Skin of body (tissue), 2 donors: ENCODE measurements around the gene CDC25C. TPM values are rescaled to one million over a fixed set of nuclear protein-coding genes. Genes with fewer than 3 reads are reported as not detected.
A peak's percentile ranks its signal among the peaks of the same experiment; 100 is the strongest.

Source experiments
- DNase-seq: peaks from one replicate; lab custom pipeline; 2025; lab: John Stamatoyannopoulos, UW
- total RNA-seq: library from RNA; depleted of rRNA; stranded (reverse); fragments of >200 nt; gene quantifications from one replicate; pipeline ENCODE4 v1.2.3, GENCODE V29; 2014

The CDC25C gene
- 3.5 TPM for total RNA-seq

DNA sequence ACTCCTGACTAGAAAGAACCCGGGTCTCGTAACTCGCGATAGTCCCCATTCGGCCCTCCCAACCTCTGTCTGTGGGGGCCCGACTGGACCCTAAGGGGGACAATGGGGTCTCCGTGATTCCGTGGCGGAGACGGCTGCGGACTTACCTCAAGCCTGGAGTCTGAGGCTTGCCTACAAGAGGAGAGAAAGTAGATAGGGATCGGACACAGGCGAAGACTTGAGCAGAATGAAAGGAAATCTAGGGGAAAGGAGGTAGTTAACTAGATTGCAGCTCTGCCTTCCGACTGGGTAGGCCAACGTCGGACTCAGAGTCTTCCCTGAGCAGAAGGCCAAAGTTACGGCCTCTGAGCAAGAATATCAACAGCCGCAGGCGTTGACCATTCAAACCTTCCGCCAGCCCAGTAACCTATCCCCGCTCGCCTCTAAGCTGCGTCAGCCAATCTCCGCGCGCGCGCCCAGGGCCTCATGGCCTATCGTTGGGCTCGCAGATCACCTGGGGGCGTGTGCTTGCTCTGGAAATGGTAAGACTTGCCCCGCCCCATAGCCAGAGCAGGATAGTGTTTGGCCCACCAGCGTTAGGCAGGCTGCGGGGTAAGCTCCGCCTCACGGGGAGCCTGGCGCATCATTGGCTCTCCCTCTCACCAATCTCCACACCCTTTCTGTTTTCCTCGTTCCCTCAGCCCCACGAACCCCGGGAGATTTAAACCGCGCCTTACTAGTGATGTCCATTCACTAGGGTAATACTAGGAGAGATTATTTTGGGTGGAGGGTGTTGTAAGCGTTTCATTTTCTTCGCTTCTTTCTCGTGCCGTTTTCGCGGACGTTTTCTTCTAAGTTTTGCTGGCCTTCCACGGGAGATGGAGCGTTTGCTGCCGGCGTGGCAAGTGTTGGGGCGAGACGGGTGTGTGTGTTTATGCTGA is at the start of gene CDC25C:
Gene CDC25C, minus strand, starts transcription at position 356 of the 920 bp plus-strand sequence. CDS start 624 bp downstream, outside the sequence.
- DNase-seq = peak; percentile 98

- no peak for DNase-seq
Measured at GRCh38 chr5:138372653-138373052, 41.0 kb upstream of the CDC25C start.

DNA sequence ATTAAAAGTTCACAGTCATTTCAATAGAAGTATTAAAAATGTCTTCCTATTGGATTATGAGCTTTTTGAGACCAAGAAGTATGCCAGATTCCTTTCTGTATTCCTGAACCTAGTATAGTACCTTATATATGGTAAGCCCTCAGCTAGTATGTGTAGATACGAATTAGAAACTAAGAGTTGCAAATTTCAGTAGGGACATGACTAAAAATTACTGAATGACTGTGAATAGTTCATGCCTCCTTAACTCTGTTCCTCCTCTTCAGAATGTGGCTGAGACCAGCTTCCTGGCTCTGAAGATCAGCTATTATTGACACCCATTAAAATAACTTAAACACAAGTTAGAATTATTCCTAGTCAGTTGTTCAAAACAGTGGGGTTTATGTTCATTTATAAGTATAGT is 40.6 kb upstream of the CDC25C start:
- DNase-seq = no peak

DNA sequence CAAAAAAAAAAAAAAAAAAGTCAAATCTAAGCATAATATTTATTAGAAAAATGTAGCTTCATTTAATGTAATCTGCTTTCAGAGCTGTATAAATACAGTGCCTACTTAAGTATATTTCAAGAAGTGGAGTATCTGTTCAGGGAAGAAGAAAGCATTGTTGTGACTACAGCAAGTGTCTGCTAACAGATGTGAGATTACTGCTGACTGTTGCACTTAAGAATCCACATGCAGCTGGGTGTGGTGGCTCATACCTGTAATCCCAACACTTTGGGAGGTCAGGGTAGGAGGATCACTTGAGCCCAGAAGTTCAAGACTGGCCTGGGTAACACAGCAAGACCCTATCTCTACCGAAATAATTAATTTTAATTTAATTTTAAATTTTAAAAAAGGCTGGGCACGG is 39.9 kb upstream of the CDC25C start:
- DNase-seq = no peak

DNA sequence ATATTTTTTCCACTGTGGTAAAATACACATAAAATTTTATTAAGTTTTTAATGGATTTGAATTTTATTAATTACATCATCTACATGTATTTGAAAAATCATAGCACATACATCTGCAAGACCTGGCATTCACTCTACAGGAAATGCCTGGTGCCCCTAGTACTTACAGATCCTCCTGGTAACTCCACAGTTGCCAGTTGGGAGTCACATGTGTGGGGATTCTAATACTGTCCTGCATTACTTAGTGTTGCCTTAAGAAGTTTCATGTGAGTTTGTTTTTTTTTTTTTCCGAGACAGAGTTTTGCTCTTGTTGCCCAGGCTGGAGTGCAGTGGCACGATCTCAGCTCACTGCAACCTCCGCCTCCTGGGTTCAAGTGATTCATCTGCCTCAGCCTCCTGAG is 38.9 kb upstream of the CDC25C start:
- DNase-seq = peak; percentile 12

- DNase-seq = no peak
Measured at GRCh38 chr5:138369706-138370105, 38.1 kb upstream of the CDC25C start.

DNA sequence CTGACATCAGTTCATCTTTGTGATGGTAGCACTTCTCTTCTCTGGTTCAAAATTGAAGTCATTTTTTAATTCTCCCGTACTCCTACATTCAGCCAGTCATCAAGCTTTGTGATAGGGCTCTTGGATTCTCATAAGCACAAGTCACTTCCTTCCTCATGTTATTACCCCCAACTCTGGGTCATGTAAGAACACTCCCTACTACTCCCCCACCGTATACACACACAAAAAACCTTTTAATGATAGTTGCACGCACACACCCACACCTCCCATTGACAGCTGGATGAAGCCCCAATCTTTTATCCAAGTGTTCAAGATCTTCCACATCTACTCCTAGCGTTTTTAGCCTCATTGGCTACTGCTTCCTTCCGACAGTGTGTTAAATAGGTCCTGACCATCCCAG is 37.7 kb upstream of the CDC25C start:
- no peak for DNase-seq

GRCh38 chr5:138366632-138367382 is 35.2 kb upstream of the CDC25C start:
- DNase-seq = no peak

DNA sequence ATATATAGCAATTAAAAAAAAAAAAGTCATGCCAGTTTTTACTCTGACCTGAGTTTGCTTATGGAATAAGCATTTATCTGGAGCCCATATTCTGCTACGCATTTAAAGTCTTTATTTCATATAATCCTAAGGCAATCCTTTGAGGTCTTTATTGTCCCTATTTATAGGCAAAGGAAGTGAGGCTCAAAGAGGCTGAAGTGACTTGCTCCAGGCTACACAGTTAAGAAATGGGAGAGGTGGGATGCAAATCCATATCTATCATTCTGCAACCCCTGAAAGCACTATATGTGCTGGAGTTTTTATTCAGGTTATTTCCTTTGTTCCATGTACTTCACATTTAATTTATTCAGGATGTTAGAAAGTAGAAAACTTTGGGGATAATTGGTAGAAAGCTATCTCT is 33.0 kb upstream of the CDC25C start:
- DNase-seq = no peak

GRCh38 chr5:138360941-138361452 is 29.4 kb upstream of the CDC25C start:
- DNase-seq = no peak

DNA sequence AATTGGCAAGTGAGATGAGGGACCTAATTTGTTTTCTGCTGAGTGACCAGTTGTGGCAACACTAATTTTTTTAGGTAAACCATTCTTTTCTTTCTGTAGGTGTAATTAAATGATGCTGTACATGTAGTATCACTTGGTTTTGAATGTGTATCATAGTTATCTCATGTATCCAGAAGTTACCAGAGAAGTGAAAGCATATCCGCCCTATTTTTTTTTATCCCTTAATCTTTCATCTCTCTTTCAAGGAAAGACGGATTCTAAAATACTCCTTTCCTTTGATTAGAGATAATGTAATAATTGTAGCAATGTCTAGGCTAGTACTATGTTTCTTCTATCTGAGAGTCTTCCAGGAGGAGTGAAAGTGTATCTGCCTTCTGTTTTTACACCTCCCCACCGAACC is 28.0 kb upstream of the CDC25C start:
- no peak for DNase-seq

- peak; percentile 52 for DNase-seq
Measured at GRCh38 chr5:138354926-138355378, 23.3 kb upstream of the CDC25C start.

DNA sequence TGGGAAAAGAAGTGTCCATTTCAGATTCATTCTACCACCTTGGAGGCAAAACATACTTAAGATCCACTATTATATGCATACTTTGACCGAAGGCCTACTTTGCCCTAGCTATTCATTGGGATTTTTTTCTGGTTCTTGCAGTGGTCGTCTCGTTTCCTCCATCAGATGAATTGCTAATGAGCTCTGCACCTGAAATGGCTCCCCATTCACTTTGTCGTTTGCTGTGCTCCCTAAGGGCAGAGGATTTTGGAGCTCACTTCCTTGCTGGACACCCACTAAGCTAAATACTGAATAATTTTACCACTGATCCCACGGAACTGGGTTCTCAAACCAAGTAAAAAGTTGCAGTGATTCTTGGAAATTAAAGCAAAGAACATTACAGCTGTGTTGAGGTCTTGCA is 22.8 kb upstream of the CDC25C start:
- DNase-seq = no peak

DNA sequence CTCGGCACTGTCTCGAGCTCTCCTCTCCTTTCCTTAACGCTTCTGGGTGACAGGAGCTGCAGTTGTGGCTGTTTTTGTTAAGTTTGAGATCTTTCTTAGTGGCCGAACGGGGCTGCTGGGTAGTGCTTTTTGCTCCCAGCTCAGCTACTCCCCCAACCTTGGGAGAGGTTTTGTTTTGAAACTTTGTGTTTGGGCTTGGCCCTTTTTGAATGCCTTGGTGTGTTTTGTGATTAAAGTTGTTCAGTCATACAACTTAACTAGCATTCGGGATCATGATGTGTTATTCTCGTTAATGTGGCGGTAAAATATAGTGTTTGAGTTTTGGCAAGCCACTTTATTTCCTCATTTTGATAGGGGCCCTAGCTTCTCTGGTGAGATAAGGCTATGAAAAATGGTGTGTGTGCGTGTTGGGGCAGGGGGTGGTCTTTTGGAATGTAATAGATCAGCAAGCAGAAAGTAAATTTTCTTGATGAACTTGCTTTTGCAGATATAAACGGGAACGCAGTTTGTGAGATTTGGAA is 22.0 kb upstream of the CDC25C start:
- DNase-seq = peak; percentile 43

- DNase-seq = peak; percentile 43
Measured at GRCh38 chr5:138352722-138353559, 21.3 kb upstream of the CDC25C start.

DNA sequence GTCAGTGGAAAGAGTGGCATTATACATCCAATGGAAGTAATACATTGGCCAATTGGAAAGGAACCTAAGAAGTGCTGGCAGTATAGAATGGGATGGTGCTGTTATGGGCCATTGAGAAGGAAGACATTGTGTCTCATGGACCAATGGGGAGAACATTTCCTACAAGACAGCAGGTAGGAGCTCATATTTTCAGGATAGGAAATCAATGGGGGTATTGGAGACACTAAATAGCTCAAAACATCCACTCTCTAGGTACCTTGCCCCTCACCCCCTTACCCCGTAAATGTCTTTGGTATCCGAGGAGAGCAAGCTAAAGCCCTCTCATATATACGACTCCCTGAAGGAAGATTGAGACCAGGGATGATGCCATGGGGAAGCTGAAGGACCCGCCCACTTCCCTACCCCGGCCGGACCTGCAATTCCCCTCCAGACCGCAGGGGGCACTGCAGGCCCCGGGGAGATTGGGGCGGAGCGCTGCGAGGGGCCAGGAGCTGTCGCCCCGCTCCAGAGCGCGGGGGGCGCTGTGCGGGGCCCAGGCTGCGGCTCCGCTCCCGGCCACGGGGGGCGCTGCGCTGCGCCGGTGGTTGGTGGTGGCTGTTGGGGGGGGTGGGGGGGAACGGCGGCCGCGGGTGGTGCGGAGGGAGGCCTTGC is 20.6 kb upstream of the CDC25C start, which contains the start of gene KDM3B:
Gene KDM3B, plus strand, starts transcription at position 615 of the 651 bp plus-strand sequence. CDS start 111 bp downstream, outside the sequence.
- DNase-seq = peak; percentile 84

DNA sequence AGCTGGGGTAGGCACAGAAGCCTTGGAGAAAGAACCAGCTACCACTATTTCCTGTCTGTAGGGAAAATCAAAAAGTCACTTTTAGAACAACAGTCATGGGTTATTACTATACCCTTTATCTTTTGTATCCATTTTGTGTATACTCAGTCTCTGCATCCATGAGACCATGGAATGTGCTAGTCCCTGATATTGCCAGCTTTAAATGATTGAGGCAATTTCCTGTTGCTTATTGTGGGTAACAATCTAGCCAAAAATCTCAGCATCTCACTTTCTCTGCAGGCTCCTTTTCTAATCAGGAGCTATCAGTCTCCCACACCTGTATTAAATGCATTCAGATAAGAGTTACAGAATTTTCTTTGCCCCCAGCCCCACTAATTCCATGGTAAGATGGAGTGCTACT is 19.9 kb upstream of the CDC25C start:
- no peak for DNase-seq

- no peak for DNase-seq
Measured at GRCh38 chr5:138351056-138351455, 19.5 kb upstream of the CDC25C start.

DNA sequence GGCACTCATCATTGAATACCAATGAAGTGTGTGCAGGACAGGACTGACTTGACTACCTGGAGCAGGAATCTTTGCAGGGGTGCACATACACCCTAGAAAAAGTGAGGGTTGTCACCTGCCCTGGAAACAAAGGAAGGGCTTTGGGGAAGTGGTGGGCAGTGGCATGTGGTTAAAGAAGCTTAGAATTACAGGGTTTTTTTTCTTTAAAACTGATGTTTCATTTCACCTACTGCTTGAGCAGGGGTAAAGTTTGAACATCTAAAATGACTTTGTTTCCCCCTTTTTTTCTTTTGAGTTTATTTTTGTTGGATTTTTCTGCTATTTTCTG is 18.9 kb upstream of the CDC25C start:
- no peak for DNase-seq

DNA sequence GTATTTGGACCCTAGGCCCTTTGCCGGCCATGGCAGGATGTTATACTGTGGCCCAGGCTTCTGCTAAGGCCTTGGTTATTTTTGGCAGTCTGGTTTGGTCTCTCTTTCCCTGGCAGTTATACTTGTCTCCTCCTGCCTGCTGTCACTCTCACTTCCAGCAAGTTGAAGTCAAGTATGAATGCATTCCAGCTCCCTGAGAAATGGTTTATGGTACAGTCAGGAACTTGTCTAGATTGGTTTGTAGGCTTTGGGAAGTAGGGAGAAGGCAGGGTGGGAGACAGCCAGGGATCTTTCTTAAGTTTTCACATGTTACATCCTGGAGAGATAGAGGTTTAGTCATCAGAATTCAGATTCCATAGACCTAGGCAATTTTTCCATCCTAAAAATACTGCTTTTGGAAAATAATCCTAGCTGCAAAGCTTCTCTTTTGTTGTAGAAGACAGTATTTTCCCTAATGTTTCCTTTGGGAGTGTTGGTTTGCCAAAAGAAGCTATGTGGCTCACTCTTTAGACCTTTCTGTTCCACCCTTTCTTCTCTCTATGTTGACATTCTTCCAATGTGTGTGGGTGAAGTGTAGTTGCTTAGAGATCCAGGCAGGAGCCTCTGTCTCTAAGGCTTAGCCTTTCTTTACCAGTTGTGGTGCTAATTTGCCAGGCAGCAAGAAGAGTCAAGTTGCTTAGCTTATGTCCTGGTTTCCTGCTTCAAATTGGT is 18.4 kb upstream of the CDC25C start:
- no peak for DNase-seq
